CD8-positive, alpha-beta memory T cell (primary cell): ENCODE results near the gene RBM34. TPM values are rescaled to one million over a fixed set of nuclear protein-coding genes. Genes with fewer than 3 reads are reported as not detected.

Source experiments
- CTCF ChIA-PET: fragments of 350-600 bp; sonication (Branson Sonifier 250); formaldehyde crosslinking; loops from one replicate; lab custom pipeline; 2021; ENCODE audit warnings: antibody characterized with exemption; lab: Charles Lee
- POLR2A ChIA-PET: fragments of 350-600 bp; sonication (Branson Sonifier 250); formaldehyde crosslinking; loops from one replicate; lab custom pipeline; 2021; ENCODE audit warnings: antibody characterized with exemption; lab: Charles Lee
- DNase-seq, 5 donors: peaks; one replicate each; pipeline versions ENCODE4 v3.0.0 to v3.0.0-alpha.2; 2020 to 2022; ENCODE audit warnings: mixed read lengths in 1 of 5
- H3K27ac ChIP-seq: one replicate; pipeline ENCODE4 v1.7.0; 2013; ENCODE audit warnings: low read depth, mild to moderate bottlenecking, low read length, moderate library complexity
- H3K27me3 ChIP-seq: 2 replicates; pipeline ENCODE4 v1.7.0; 2013; ENCODE audit warnings: low read length, mild to moderate bottlenecking; ENCODE audit not compliant: insufficient read depth, poor library complexity, severe bottlenecking
- H3K36me3 ChIP-seq: 2 replicates; pipeline ENCODE4 v1.7.0; 2013; ENCODE audit warnings: mild to moderate bottlenecking, low read length, moderate library complexity; ENCODE audit not compliant: insufficient read depth
- H3K4me1 ChIP-seq: 2 replicates; pipeline ENCODE4 v1.7.0; 2013; ENCODE audit warnings: mild to moderate bottlenecking, low read length, moderate library complexity; ENCODE audit not compliant: insufficient read depth
- H3K4me3 ChIP-seq: 2 replicates; pipeline ENCODE4 v1.7.0; 2013; ENCODE audit warnings: mild to moderate bottlenecking, low read length
- H3K9me3 ChIP-seq: 2 replicates; pipeline ENCODE4 v1.7.0; 2013; ENCODE audit warnings: mild to moderate bottlenecking, low read length
- H3K27ac Mint-ChIP-seq, 8 donors: one replicate each; pipeline ENCODE4 v1.8.0; 2020 to 2021; ENCODE audit warnings: mixed read lengths in 8 of 8, mild to moderate bottlenecking in 6 of 8, inconsistent platforms in 3 of 8, moderate library complexity in 3 of 8
- H3K27me3 Mint-ChIP-seq, 2 donors: one replicate each; pipeline ENCODE4 v1.8.0; 2020 to 2021; ENCODE audit warnings: mixed read lengths in 2 of 2, mild to moderate bottlenecking in 1 of 2, moderate library complexity in 1 of 2
- H3K36me3 Mint-ChIP-seq, 3 donors: one replicate each; pipeline ENCODE4 v1.8.0; 2020 to 2021; ENCODE audit warnings: mixed read lengths in 3 of 3, inconsistent platforms in 1 of 3, mild to moderate bottlenecking in 1 of 3
- H3K4me1 Mint-ChIP-seq, 3 donors: one replicate each; pipeline ENCODE4 v1.8.0; 2020 to 2021; ENCODE audit warnings: mixed read lengths in 3 of 3, inconsistent platforms in 1 of 3, mild to moderate bottlenecking in 1 of 3
- H3K4me3 Mint-ChIP-seq, 7 donors: one replicate each; pipeline ENCODE4 v1.8.0; 2020 to 2021; ENCODE audit warnings: mixed read lengths in 7 of 7, mild to moderate bottlenecking in 6 of 7, moderate library complexity in 4 of 7, inconsistent platforms in 2 of 7
- H3K9me3 Mint-ChIP-seq, 5 donors: one replicate each; pipeline ENCODE4 v1.8.0; 2020 to 2022; ENCODE audit warnings: mixed read lengths in 5 of 5, mild to moderate bottlenecking in 3 of 5, moderate library complexity in 2 of 5, inconsistent platforms in 1 of 5
- polyA plus RNA-seq: library from polyadenylated mRNA; unstranded; fragments of 300-500 nt; fragmentation: Illumina TruSeq; gene quantifications from one replicate; pipeline ENCODE4 v1.2.3, GENCODE V29; 2021
- total RNA-seq, 2 experiments: library from RNA; stranded (reverse); gene quantifications; one replicate each; pipeline ENCODE4 v1.2.3, GENCODE V29; 2021

Gene RBM34
- total and polyA plus RNA-seq, 3 experiments from 2014 or later = 78.6 to 130 (median 121) TPM

DNA sequence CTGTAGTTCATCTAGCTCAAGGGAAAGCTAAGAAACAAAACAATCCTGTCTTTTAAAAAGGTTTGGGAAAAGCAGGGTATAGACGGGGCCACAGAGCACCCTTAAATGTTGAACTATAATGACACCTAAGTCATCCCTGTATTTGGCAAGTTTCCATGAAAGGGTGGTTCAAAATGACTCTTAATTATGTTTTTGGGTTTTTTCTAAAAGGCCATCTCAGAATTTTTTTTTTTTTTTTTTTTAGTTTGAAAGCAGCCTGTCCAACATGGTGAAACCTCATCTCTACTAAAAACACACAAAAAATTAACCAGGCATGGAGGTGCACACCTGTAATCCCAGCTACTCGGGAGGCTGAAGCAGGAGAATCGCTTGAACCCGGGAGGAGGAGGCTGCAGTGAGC, 54.6 kb downstream of the RBM34 start:
- Histone ChIP-seq H3K4me1 (peaks cover 24% of the 10 kb centered on the region), H3K9me3 (no peaks in the 10 kb centered on the region), H3K27ac (no peak overlapping the region), H3K4me3 (no peak overlapping the region), H3K36me3 (peaks cover 21% of the 10 kb centered on the region), H3K27me3 (no peaks in the 10 kb centered on the region)
- Mint-ChIP-seq H3K9me3 (no peaks in the 10 kb centered on the region), H3K4me1 (peaks cover 27 to 46% (median 34%) of the 10 kb centered on the region in 3 donors), H3K27me3 (peaks cover 0 to 1% of the 10 kb centered on the region in 2 donors), H3K36me3 (peaks cover 0 to 42% (median 9%) of the 10 kb centered on the region in 3 donors), H3K4me3 (peak overlapping the region in 4 of 7 donors; percentile 12 to 54 (median 49)), H3K27ac (peak overlapping the region in 4 of 8 donors; percentile 47 to 85 (median 58))
- no peak for DNase-seq
- ChIA-PET CTCF (interaction anchor here (0.6 to 3.4 kb wide), 6 partner anchors 16 to 309 kb away, joined by 3 to 23 read pairs (median 6); no protein-coding TSS in a partner anchor), POLR2A (interaction anchor here (0.7 kb wide), 2 partner anchors 15 to 50 kb away, joined by 5 to 12 read pairs; no protein-coding TSS in a partner anchor)

DNA sequence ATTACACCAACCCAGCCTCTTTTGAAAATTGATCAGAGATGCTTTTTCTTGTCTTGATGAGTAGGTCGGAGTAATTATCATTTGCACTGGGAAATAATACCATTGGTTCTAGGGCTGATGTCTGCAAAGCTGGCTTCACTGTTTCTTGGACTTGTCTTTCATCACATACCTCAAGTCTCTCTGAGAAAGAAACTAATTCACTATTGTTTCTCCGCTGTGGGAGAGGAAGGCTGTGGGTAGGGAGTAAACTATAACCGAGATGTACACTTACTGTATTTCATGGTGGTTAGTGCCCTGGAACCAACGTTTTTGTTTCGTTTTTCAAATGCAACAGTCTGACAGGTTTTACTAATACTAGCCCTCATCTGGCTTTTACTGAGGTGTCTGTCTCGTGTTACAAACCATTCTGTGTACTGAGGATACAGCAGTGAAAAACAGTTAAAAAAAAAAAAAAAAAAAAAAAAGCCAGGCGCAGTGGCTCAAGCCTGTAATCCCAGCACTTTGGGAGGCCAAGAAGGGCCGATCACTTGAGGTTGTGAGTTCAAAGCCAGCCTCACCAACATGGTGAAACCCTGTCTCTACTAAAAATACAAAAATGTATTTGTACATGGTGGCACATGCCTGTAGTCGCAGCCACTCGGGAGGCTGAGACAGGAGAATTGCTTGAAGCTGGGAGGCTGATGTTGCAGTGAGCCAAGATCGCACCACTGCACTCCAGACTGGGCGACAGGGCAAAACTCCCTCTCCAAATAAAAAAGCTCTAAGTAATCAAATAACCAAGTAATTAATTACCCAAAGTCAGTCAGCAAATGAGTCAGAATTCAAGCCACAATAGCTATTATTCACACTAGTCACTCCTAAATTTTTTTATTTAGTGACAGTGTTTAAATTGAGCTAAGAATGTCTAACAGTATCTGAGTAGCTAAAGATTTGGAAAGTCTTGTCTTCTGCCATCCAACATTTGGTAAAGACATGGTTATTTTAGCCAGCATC, 55.7 kb downstream of the RBM34 start:
- peaks cover 10% of the 10 kb centered on the region for H3K36me3 ChIP-seq
- peaks cover 0 to 1% of the 10 kb centered on the region in 2 donors for H3K27me3 Mint-ChIP-seq
- no peaks in the 10 kb centered on the region for H3K9me3 Mint-ChIP-seq
- H3K27me3 ChIP-seq = no peaks in the 10 kb centered on the region
- peaks cover 27 to 46% (median 34%) of the 10 kb centered on the region in 3 donors for H3K4me1 Mint-ChIP-seq
- DNase-seq = peak in 1 of 5 donors; percentile 39
- H3K9me3 ChIP-seq = no peaks in the 10 kb centered on the region
- ChIA-PET POLR2A (interaction anchor here (0.6 to 1.3 kb wide), 7 partner anchors 19 to 627 kb away, joined by 3 to 12 read pairs (median 6); partner anchors contain the start of gene RBM34), CTCF (interaction anchor here (0.7 to 3.4 kb wide), 18 partner anchors 8 to 606 kb away, joined by 3 to 23 read pairs (median 4); partner anchors contain the start of gene B3GALNT2)
- H3K4me3 Mint-ChIP-seq = peak overlapping the region; percentile 84 to 93 (median 87)
- peaks cover 24% of the 10 kb centered on the region for H3K4me1 ChIP-seq
- peaks cover 0 to 31% (median 5%) of the 10 kb centered on the region in 3 donors for H3K36me3 Mint-ChIP-seq
- H3K4me3 ChIP-seq = peak overlapping the region; percentile 59
- H3K27ac ChIP-seq = peak overlapping the region; percentile 26
- peak overlapping the region; percentile 69 to 95 (median 89) for H3K27ac Mint-ChIP-seq

DNA sequence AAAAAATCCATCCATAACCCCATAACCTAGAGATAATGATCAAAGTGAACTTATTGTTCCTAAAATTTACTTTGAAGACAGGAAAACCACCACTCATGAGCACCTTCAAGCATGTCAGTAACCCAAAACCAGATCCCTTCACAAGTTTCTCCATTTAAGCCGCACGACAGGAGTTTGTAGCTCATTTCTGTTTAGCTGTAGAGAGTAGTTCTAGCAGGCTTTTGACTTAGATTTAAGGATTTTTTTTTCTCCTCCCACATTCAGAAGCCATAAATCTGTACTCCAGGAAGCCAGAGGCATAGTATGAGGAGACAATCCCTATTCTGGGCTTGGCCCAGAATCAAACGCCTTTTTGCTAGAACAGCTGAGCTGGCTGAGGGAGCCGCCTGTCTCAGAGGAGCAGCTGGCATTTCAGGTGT, 58.0 kb downstream of the RBM34 start:
- Histone ChIP-seq H3K9me3 (no peaks in the 10 kb centered on the region), H3K27ac (no peak overlapping the region), H3K4me3 (no peak overlapping the region), H3K36me3 (peaks cover 4% of the 10 kb centered on the region), H3K4me1 (peaks cover 24% of the 10 kb centered on the region), H3K27me3 (no peaks in the 10 kb centered on the region)
- peaks cover 0 to 9% (median 2%) of the 10 kb centered on the region in 3 donors for H3K36me3 Mint-ChIP-seq
- peaks cover 26 to 46% (median 34%) of the 10 kb centered on the region in 3 donors for H3K4me1 Mint-ChIP-seq
- H3K4me3 Mint-ChIP-seq = peak overlapping the region in 2 of 7 donors; percentile 12 to 34
- peak overlapping the region in 1 of 8 donors; percentile 74 for H3K27ac Mint-ChIP-seq
- ChIA-PET CTCF (interaction anchor here (0.6 to 2.1 kb wide), 3 partner anchors 7 to 240 kb away, joined by 3 to 11 read pairs (median 3); no protein-coding TSS in a partner anchor), POLR2A (interaction anchor here (0.6 to 1.1 kb wide), 4 partner anchors 58 to 717 kb away, joined by 3 to 6 read pairs (median 3); partner anchors contain the start of gene RBM34)
- peak in 2 of 5 donors; percentile 28 to 75 for DNase-seq
- no peaks in the 10 kb centered on the region for H3K9me3 Mint-ChIP-seq
- peaks cover 0 to 1% of the 10 kb centered on the region in 2 donors for H3K27me3 Mint-ChIP-seq

DNA sequence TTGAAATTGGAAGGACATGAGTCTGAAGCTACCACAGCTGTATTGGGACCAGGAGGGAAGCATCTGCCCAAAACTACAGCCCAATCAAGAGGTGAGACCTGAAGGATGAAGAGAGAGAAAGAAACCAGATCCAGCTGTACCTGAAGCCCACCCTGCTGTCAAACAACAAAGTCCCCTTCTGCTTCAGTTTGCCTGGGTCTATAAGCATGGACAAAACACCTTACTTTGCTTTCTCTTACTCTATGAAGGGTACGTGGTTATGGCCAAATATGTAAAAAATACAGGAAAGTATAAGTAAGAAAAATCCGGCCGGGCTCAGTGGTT, 58.8 kb downstream of the RBM34 start:
- Mint-ChIP-seq H3K4me1 (peaks cover 24 to 42% (median 30%) of the 10 kb centered on the region in 3 donors), H3K9me3 (no peaks in the 10 kb centered on the region), H3K27ac (no peak overlapping the region), H3K27me3 (peaks cover 0 to 1% of the 10 kb centered on the region in 2 donors), H3K36me3 (peaks cover 0 to 2% (median 0%) of the 10 kb centered on the region in 3 donors), H3K4me3 (peak overlapping the region in 1 of 7 donors; percentile 7)
- H3K27ac ChIP-seq = no peak overlapping the region
- no peak for DNase-seq
- no peaks in the 10 kb centered on the region for H3K27me3 ChIP-seq
- H3K4me1 ChIP-seq = peaks cover 24% of the 10 kb centered on the region
- no peak overlapping the region for H3K4me3 ChIP-seq
- POLR2A ChIA-PET = no interaction called here
- peaks cover 4% of the 10 kb centered on the region for H3K36me3 ChIP-seq
- no peaks in the 10 kb centered on the region for H3K9me3 ChIP-seq
- CTCF ChIA-PET = interaction anchor here (0.6 kb wide), 1 partner anchor 239 kb away, joined by 3 read pairs; no protein-coding TSS in a partner anchor

DNA sequence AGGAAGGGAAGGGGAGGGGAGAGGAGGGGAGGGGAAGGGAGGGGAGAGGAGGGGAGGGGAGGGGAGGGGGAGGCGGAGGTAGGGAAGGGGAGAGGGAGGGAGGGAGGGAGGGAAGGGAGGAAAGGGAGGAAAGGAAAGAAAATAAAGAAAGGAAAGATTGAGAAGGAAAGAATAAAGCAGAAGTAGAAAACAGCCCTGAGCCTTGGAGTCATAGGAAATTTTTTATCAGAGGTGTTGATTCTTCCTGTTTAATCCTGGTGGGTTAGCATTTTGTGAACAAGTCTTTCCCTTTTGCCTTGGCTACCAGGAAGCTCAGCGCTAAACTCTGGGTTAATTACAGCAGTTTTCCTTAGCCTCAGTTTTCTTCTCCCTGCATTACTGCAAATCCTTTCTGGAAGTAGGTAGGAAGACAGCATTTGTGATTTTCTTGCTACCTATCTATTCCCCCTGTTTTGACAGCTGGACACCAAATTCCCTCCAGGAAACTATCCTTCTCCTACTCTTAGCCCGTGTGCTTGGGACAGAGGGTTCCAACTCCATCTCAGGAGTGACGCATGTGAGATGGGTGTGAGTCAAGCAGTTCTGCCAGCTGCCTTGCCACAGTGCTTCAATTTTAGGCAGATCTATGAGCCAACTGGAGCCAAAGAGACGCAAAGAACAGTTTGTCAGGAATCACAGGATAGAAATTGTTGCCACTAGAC, 59.3 kb downstream of the RBM34 start:
- no peaks in the 10 kb centered on the region for H3K27me3 ChIP-seq
- peak overlapping the region in 1 of 8 donors; percentile 41 for H3K27ac Mint-ChIP-seq
- H3K27me3 Mint-ChIP-seq = peaks cover 0 to 1% of the 10 kb centered on the region in 2 donors
- H3K36me3 ChIP-seq = no peaks in the 10 kb centered on the region
- no peaks in the 10 kb centered on the region for H3K9me3 ChIP-seq
- POLR2A ChIA-PET = no interaction called here
- CTCF ChIA-PET = interaction anchor here (1.1 kb wide), 1 partner anchor 315 kb away, joined by 4 read pairs; no protein-coding TSS in a partner anchor
- no peak for DNase-seq
- peak overlapping the region in 1 of 7 donors; percentile 7 for H3K4me3 Mint-ChIP-seq
- no peak overlapping the region for H3K4me3 ChIP-seq
- H3K4me1 Mint-ChIP-seq = peaks cover 22 to 38% (median 24%) of the 10 kb centered on the region in 3 donors
- peaks cover 0 to 1% (median 0%) of the 10 kb centered on the region in 3 donors for H3K36me3 Mint-ChIP-seq
- peaks cover 24% of the 10 kb centered on the region for H3K4me1 ChIP-seq
- no peak overlapping the region for H3K27ac ChIP-seq
- H3K9me3 Mint-ChIP-seq = no peaks in the 10 kb centered on the region

DNA sequence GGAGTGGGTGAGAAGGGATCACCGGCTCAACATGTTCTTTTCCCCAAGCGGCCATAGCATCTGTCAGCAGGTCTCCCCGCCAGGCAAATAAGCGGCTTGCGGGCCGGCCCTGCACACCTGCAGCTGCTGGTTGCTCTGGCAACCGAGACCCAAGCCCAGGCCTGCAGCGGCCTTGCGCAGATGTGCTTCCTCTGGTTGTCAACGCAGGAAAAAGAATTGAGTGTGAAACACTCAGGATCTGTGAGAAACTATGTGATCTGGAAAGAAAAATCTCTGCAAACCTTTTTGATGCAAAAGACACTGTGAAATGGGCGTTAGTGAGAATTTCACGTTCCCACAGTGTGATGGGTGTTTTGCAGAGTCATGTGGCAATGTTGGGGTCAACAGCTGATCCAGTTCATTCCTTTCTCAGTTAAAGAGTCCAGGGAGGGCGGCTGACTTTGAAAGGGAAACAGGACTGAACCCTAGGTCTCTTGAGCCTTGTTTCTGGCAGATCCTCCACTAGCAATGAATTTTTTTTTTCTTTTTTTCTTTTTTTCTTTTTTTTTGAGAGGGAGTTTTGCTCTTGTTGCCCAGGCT, 60.8 kb downstream of the RBM34 start:
- Mint-ChIP-seq H3K4me1 (peaks cover 20 to 27% (median 24%) of the 10 kb centered on the region in 3 donors), H3K9me3 (no peaks in the 10 kb centered on the region), H3K27ac (no peak overlapping the region), H3K27me3 (peaks cover 1 to 4% of the 10 kb centered on the region in 2 donors), H3K4me3 (peak overlapping the region in 1 of 7 donors; percentile 48), H3K36me3 (no peaks in the 10 kb centered on the region)
- Histone ChIP-seq H3K4me3 (no peak overlapping the region), H3K27me3 (no peaks in the 10 kb centered on the region), H3K36me3 (no peaks in the 10 kb centered on the region), H3K9me3 (no peaks in the 10 kb centered on the region), H3K27ac (no peak overlapping the region), H3K4me1 (peaks cover 24% of the 10 kb centered on the region)
- no peak for DNase-seq
- CTCF ChIA-PET = no interaction called here
- POLR2A ChIA-PET = no interaction called here

DNA sequence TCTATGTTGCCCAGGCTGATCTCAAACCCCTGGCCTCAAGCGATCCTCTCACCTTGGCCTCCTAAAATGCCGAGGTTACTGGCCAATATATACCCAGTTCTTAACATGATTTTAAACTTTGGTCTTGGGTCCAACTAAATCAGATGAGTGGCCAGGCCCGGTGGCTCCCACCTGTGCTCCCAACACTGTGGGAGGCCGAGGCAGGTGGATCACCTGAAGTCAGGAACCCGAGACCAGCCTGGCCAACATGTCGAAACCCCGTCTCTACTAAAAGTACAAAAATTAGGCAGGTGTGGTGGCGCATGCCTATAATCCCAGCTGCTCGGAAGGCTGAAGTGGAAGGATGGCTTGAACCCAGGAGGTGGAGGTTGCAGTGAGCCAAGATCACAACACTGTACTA, 62.1 kb downstream of the RBM34 start:
- no peaks in the 10 kb centered on the region for H3K9me3 Mint-ChIP-seq
- Histone ChIP-seq H3K27me3 (no peaks in the 10 kb centered on the region), H3K36me3 (no peaks in the 10 kb centered on the region), H3K4me1 (peaks cover 13% of the 10 kb centered on the region), H3K9me3 (no peaks in the 10 kb centered on the region), H3K4me3 (no peak overlapping the region), H3K27ac (no peak overlapping the region)
- CTCF ChIA-PET = interaction anchor here (0.7 kb wide), 1 partner anchor 207 kb away, joined by 3 read pairs; no protein-coding TSS in a partner anchor
- H3K4me1 Mint-ChIP-seq = peaks cover 8 to 15% (median 12%) of the 10 kb centered on the region in 3 donors
- peaks cover 0 to under 1% (median 0%) of the 10 kb centered on the region in 3 donors for H3K36me3 Mint-ChIP-seq
- no peak for DNase-seq
- H3K4me3 Mint-ChIP-seq = no peak overlapping the region
- no peak overlapping the region for H3K27ac Mint-ChIP-seq
- peaks cover 1 to 5% of the 10 kb centered on the region in 2 donors for H3K27me3 Mint-ChIP-seq
- POLR2A ChIA-PET = no interaction called here
